NT2/D1 (cell line): ENCODE results near the gene ADCY9.

ENCODE experiments used
- SUZ12 ChIP-seq: IDR thresholded peaks from 2 replicates; pipeline ENCODE4 v1.6.1; 2011; ENCODE audit not compliant: insufficient read length, insufficient read depth; ENCODE audit errors: extremely low read depth
- YY1 ChIP-seq: IDR thresholded peaks from 2 replicates; pipeline ENCODE4 v1.6.1; 2011; ENCODE audit not compliant: insufficient read length, insufficient read depth
- ZNF274 ChIP-seq: IDR thresholded peaks from 2 replicates; pipeline ENCODE4 v1.6.1; 2011; ENCODE audit warnings: mild to moderate bottlenecking, low read depth, low read length

- TF ChIP-seq ZNF274 (no peak), SUZ12 (no peak), YY1 (no peak)
Observed at GRCh38 chr16:4075534-4075933, 40.7 kb downstream of the ADCY9 start.
